Uterus (tissue), 4 donors: ENCODE data around the gene PKD1L1. TPM values are rescaled to one million over a fixed set of nuclear protein-coding genes. Genes with fewer than 3 reads are reported as not detected.

Source experiments
- DNase-seq, 2 donors: peaks; one replicate each; pipeline ENCODE4 v3.0.0-alpha.2; 2019 to 2020
- H3K27ac ChIP-seq, 2 donors: fragments of 200-600 bp; sonication (generic); 1 replicate in 1 of 2; 2 replicates in 1 of 2; pipeline ENCODE4 v1.5.1; 2016 to 2018
- H3K27me3 ChIP-seq, 2 donors: fragments of 200-600 bp; sonication (generic); one replicate each; pipeline ENCODE4 v1.5.1; 2018 to 2019; ENCODE audit warnings: control low read depth in 1 of 2
- H3K36me3 ChIP-seq, 2 donors: fragments of 200-600 bp; sonication (generic); one replicate each; pipeline ENCODE4 v1.5.1; 2019; ENCODE audit warnings: control low read depth in 1 of 2
- H3K4me1 ChIP-seq, 2 donors: fragments of 200-600 bp; sonication (generic); one replicate each; pipeline ENCODE4 v1.5.1; 2018 to 2019; ENCODE audit warnings: control low read depth in 1 of 2
- H3K4me3 ChIP-seq, 2 donors: fragments of 200-600 bp; sonication (generic); 1 replicate in 1 of 2; 2 replicates in 1 of 2; pipeline ENCODE4 v1.5.1; 2018 to 2019; ENCODE audit warnings: mild to moderate bottlenecking in 1 of 2
- H3K9me3 ChIP-seq, 2 donors: fragments of 200-600 bp; sonication (generic); one replicate each; pipeline ENCODE4 v1.5.1; 2019; ENCODE audit warnings: control low read depth in 1 of 2
- POLR2A ChIP-seq, 2 donors: fragments of 450-650 bp; IDR thresholded peaks; one replicate each; pipeline ENCODE4 v1.6.1; 2016; ENCODE audit warnings: antibody characterized with exemption in 2 of 2, mild to moderate bottlenecking in 1 of 2, moderate library complexity in 1 of 2
- intact Hi-C: fragments of 100-400 bp; cut with DNase I; formaldehyde crosslinking; loops from one replicate; pipeline ENCODE4 v1.15.1; 2023; ENCODE audit warnings: low total_unique reads
- total RNA-seq, 4 donors: library from RNA; depleted of rRNA in 3 of 4; stranded (reverse); fragments of >200 nt in 3 of 4; gene quantifications; one replicate each; pipeline versions ENCODE4 v1.1.0 to v1.2.4, GENCODE V29; 2014 to 2023
- TF ChIP-seq, protein P1 (sequence below), 4 experiments: fragments of 200-600 bp in 2 of 4; fragments of 450-650 bp in 2 of 4; sonication (generic) in 2 of 4; IDR thresholded peaks; one replicate each; pipeline ENCODE4 v1.5.1; 2016 to 2019; ENCODE audit warnings: antibody characterized with exemption in 4 of 4, mild to moderate bottlenecking in 2 of 4, moderate library complexity in 1 of 4
- donor health status: DM: yes; HTN: yes; CAD: no.

PKD1L1 gene
- total RNA-seq, 4 donors from 2014 or later = under 0.01 to 3.8 (median 0.74) TPM

DNA sequence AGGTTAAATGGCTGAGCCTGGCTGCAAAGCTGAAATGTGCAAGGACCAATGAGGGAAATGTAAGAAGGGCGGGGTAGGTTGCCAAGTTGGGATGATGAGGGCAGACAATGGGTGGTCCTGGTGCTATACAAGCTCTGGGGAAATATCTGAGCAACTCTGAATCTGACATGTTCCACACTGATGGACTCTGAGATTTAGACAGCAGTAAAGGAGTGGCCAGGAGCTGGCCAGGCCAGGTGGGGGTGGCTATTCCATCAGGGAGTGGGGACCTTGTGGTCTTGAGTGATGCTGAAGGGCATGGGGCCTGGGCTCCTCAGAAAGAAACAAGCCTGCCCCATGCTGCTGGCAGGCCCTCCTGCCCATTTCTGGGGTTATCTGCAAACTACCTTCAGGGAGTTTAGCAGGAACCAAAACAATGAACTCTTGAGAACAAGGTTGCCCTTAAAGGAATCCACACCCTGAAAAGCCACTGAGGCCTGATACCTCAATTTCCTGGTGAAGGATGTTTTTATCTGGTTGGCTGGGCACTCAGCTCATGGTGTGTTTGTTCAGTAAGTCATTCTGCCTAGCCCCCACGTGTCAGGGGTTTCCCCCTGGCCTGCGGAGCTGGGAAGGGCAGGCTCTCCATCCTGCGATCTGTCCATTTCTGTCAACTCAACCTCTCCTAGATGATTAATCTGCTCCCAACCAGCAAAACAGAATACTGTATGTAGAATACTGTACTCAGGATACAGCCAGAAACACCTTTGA, 223.1 kb downstream of the PKD1L1 start:
- intact Hi-C loops = no loop called here
- H3K4me1 ChIP-seq = peaks cover 0 to 6% of the 10 kb centered on the region in 2 donors
- H3K27ac ChIP-seq = no peak overlapping the region

More for the DNA sequence above, 223.1 kb downstream of the PKD1L1 start:
- Histone ChIP-seq H3K4me3 (no peak overlapping the region), H3K36me3 (no peaks in the 10 kb centered on the region), H3K27me3 (no peaks in the 10 kb centered on the region), H3K9me3 (no peaks in the 10 kb centered on the region)
- TF ChIP-seq, protein P1, sequence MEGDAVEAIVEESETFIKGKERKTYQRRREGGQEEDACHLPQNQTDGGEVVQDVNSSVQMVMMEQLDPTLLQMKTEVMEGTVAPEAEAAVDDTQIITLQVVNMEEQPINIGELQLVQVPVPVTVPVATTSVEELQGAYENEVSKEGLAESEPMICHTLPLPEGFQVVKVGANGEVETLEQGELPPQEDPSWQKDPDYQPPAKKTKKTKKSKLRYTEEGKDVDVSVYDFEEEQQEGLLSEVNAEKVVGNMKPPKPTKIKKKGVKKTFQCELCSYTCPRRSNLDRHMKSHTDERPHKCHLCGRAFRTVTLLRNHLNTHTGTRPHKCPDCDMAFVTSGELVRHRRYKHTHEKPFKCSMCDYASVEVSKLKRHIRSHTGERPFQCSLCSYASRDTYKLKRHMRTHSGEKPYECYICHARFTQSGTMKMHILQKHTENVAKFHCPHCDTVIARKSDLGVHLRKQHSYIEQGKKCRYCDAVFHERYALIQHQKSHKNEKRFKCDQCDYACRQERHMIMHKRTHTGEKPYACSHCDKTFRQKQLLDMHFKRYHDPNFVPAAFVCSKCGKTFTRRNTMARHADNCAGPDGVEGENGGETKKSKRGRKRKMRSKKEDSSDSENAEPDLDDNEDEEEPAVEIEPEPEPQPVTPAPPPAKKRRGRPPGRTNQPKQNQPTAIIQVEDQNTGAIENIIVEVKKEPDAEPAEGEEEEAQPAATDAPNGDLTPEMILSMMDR (IDR thresholded peaks at IDR 0.05) = no peak
- TF ChIP-seq POLR2A (IDR thresholded peaks at IDR 0.05) = no peak
- DNase-seq = no peak

Other genes with a start within 250 kb of the PKD1L1 start
- 10 to 100 TPM in 3 of 4 donors, 1 to 10 TPM in 1; 5.1 to 64.7 (median 41.9) TPM for gene HUS1, start 31.1 kb upstream of the PKD1L1 start, total RNA-seq
- gene SUN3, start 80.6 kb upstream of the PKD1L1 start, total RNA-seq = not detected
- gene C7orf57, start 87.1 kb upstream of the PKD1L1 start, total RNA-seq = under 1 TPM in 1 of 4 donors, not detected in 3; 0.76 TPM
- 10 to 100 TPM in 1 of 4 donors, 1 to 10 TPM in 3; 1.5 to 25.2 (median 5.4) TPM for gene UPP1, start 140.8 kb upstream of the PKD1L1 start, total RNA-seq
- 1 to 10 TPM in 1 of 4 donors, under 1 TPM in 2, not detected in 1; 0.12 to 1.0 (median 0.26) TPM for gene ABCA13, start 223.0 kb upstream of the PKD1L1 start, total RNA-seq